ENCODE data around the gene DDB1. TPM values are rescaled to one million over a fixed set of nuclear protein-coding genes. Genes with fewer than 3 reads are reported as not detected.

Gene DDB1
- total and polyA plus RNA-seq, 3 experiments from 2014 or later, result 120 to 307 (median 302) TPM

DNA sequence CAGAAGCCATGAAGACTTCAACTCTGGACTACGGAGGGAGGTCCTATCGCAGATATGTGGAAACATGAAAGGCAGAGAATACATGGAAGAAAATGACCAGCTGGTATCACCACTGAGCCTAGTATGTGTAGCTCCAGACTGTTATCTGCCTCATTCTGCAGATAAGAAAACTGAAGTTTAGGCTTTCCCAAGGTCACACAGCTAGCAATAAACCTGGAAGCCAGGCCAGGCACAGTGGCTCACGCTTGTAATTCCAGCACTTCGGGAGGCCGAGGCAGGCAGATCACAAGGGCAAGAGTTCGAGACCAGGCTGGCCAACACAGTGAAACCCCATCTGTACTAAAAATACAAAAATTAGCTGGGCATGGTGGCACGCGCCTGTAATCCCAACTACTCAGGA lies 22.2 kb downstream of the DDB1 start:
- H3K27ac Mint-ChIP-seq, result peak overlapping the region in 1 of 8 donors; percentile 61
- H3K36me3 ChIP-seq (ENCODE audit: insufficient read depth, low read length), result peaks cover 76% of the 10 kb centered on the region
- no peak overlapping the region for H3K4me3 ChIP-seq (ENCODE audit: low read length)
- H3K27ac ChIP-seq (ENCODE audit: low read depth, low read length), result no peak overlapping the region
- H3K36me3 Mint-ChIP-seq, result peaks cover 3 to 22% (median 8%) of the 10 kb centered on the region in 3 donors
- ChIA-PET CTCF (no interaction called here), POLR2A (no interaction called here)
- H3K4me1 Mint-ChIP-seq, result peaks cover 0 to 1% (median 0%) of the 10 kb centered on the region in 3 donors
- H3K4me1 ChIP-seq (ENCODE audit: insufficient read depth, low read length), result no peaks in the 10 kb centered on the region
- H3K9me3 ChIP-seq (ENCODE audit: low read length), result no peaks in the 10 kb centered on the region
- no peaks in the 10 kb centered on the region for H3K9me3 Mint-ChIP-seq
- no peak overlapping the region for H3K4me3 Mint-ChIP-seq
- no peaks in the 10 kb centered on the region for H3K27me3 ChIP-seq (ENCODE audit: insufficient read depth, low read length, poor library complexity, severe bottlenecking)
- H3K27me3 Mint-ChIP-seq, result no peaks in the 10 kb centered on the region
- no peak for DNase-seq

DNA sequence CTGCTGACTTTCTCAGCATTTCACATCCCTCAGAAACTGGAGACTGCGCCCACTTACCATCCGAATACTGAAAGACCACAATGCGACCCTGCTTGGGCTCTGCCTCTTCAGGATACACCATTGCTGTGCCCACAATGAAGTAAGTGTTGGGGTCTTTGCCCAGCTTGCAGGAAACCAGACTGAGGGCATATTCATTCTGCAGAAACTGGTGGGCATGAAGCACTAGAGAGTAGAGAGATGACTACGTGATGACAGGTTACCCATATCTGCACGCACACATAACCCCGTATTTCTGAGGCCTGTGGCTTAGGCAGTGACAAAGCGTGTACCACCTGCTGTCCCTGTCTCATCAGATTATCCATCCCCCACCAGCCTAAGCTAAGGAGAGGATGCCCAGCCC lies 23.2 kb downstream of the DDB1 start:
- H3K27ac ChIP-seq (ENCODE audit: low read depth, low read length), result no peak overlapping the region
- Mint-ChIP-seq H3K27me3 (no peaks in the 10 kb centered on the region), H3K9me3 (no peaks in the 10 kb centered on the region), H3K4me1 (peaks cover 0 to 1% (median 0%) of the 10 kb centered on the region in 3 donors), H3K27ac (peak overlapping the region in 2 of 8 donors; percentile 21 to 61), H3K4me3 (no peak overlapping the region), H3K36me3 (peaks cover 0 to 24% (median 10%) of the 10 kb centered on the region in 3 donors)
- no peak overlapping the region for H3K4me3 ChIP-seq (ENCODE audit: low read length)
- H3K36me3 ChIP-seq (ENCODE audit: insufficient read depth, low read length), result peaks cover 76% of the 10 kb centered on the region
- CTCF ChIA-PET, result interaction anchor here (1.4 kb wide), 1 partner anchor 26 kb away, joined by 6 read pairs; no protein-coding TSS in a partner anchor
- H3K4me1 ChIP-seq (ENCODE audit: insufficient read depth, low read length), result no peaks in the 10 kb centered on the region
- DNase-seq, result no peak
- no peaks in the 10 kb centered on the region for H3K9me3 ChIP-seq (ENCODE audit: low read length)
- POLR2A ChIA-PET, result interaction anchor here (0.5 to 0.6 kb wide), 2 partner anchors 13 to 131 kb away, joined by 3 to 4 read pairs; no protein-coding TSS in a partner anchor
- H3K27me3 ChIP-seq (ENCODE audit: insufficient read depth, low read length, poor library complexity, severe bottlenecking), result no peaks in the 10 kb centered on the region

DNA sequence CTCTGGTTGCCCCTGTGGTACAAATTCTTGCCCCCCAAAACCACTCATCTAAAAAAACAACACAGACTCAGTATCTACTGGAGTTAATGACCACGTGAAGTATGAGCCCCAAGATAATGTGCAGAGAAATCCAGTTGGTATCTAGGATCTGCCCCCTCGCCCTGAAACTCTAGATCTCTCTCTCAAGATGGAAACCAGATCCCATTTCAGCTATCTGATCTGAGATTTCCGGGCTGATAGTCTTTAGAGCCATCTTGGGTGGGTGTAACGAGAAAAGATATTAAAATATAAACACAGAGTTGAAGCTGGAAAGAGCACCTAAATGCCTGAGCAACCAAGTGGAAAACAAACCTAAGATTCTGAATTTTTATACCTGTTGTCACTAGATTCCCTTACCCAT lies 23.8 kb downstream of the DDB1 start:
- Mint-ChIP-seq H3K4me3 (no peak overlapping the region), H3K4me1 (peaks cover 0 to 1% (median 0%) of the 10 kb centered on the region in 3 donors), H3K27ac (no peak overlapping the region), H3K27me3 (no peaks in the 10 kb centered on the region), H3K36me3 (peaks cover 0 to 26% (median 14%) of the 10 kb centered on the region in 3 donors), H3K9me3 (no peaks in the 10 kb centered on the region)
- Histone ChIP-seq H3K4me3 (ENCODE audit: low read length) (no peak overlapping the region), H3K9me3 (ENCODE audit: low read length) (no peaks in the 10 kb centered on the region), H3K4me1 (ENCODE audit: insufficient read depth, low read length) (no peaks in the 10 kb centered on the region), H3K36me3 (ENCODE audit: insufficient read depth, low read length) (peaks cover 71% of the 10 kb centered on the region), H3K27ac (ENCODE audit: low read depth, low read length) (no peak overlapping the region), H3K27me3 (ENCODE audit: insufficient read depth, low read length, poor library complexity, severe bottlenecking) (no peaks in the 10 kb centered on the region)
- DNase-seq, result no peak
- ChIA-PET CTCF (interaction anchor here (1.4 kb wide), 1 partner anchor 27 kb away, joined by 6 read pairs; no protein-coding TSS in a partner anchor), POLR2A (interaction anchor here (0.5 kb wide), 1 partner anchor 12 kb away, joined by 4 read pairs; no protein-coding TSS in a partner anchor)

DNA sequence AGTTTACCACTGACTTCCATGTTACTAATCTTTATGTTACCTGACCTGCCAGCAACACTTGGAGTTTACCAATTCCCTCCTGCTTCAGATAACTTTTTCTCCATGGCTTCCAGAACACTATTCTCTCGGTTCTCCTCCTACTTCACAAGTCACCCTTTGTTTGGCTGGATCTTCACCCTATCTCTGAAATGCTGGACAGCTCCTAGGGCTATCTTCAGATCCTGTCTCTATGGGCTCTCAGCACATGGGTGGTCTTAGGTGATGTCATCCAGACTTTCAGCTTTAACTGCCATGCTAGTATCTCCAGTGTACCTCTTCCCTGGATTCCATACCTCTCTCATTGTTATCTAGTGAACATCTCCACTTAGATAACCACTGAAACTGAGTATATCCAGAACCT lies 25.6 kb downstream of the DDB1 start:
- H3K27me3 ChIP-seq (ENCODE audit: insufficient read depth, low read length, poor library complexity, severe bottlenecking), result no peaks in the 10 kb centered on the region
- ChIA-PET POLR2A (no interaction called here), CTCF (interaction anchor here (1.8 kb wide), 1 partner anchor 78 kb away, joined by 7 read pairs; no protein-coding TSS in a partner anchor)
- Mint-ChIP-seq H3K9me3 (no peaks in the 10 kb centered on the region), H3K27me3 (no peaks in the 10 kb centered on the region), H3K4me1 (no peaks in the 10 kb centered on the region), H3K36me3 (peaks cover 0 to 31% (median 24%) of the 10 kb centered on the region in 3 donors), H3K27ac (no peak overlapping the region), H3K4me3 (no peak overlapping the region)
- no peak for DNase-seq
- H3K36me3 ChIP-seq (ENCODE audit: insufficient read depth, low read length), result peaks cover 70% of the 10 kb centered on the region
- H3K4me1 ChIP-seq (ENCODE audit: insufficient read depth, low read length), result no peaks in the 10 kb centered on the region
- no peak overlapping the region for H3K4me3 ChIP-seq (ENCODE audit: low read length)
- H3K27ac ChIP-seq (ENCODE audit: low read depth, low read length), result no peak overlapping the region
- no peaks in the 10 kb centered on the region for H3K9me3 ChIP-seq (ENCODE audit: low read length)

DNA sequence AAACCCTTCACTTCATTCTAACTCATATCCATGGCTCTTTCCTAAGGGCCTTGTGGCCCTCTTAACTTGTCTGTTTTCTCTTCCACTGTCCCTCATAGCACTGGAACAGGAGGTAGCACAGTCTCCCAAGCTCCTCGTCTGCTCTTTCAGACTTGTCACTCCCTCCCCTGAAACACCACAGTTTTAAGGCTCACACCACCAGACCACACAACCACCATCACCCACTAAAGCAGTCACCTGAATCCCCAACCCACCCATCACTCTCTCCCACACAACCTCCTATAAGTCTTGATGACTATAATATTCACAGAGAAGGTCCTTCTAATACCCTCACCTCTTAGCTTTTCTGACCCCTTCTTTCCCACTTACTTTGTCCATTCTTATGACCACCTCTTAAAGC lies 26.7 kb downstream of the DDB1 start:
- no peak overlapping the region for H3K27ac Mint-ChIP-seq
- no peak overlapping the region for H3K4me3 ChIP-seq (ENCODE audit: low read length)
- CTCF ChIA-PET, result interaction anchor here (1.8 kb wide), 1 partner anchor 79 kb away, joined by 7 read pairs; no protein-coding TSS in a partner anchor

DNA sequence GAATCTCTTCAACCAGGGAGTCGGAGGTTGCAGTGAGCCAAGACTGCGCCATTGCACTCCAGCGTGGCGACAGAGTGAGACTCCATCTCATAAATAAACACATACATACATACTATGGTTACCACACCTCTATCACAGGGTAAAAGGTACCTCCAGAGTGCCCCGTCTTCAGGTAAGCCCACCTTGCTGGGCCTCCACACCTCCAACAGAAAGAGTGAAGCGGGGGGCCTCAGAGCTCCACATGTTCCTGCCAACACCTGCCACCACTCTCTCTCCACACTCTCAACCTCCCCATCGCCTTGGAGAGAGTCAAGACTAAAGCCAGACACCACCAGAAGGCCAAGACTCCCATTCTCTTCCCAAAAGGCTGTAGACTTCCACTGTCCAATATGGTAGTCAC lies 27.5 kb downstream of the DDB1 start:
- no peak overlapping the region for H3K27ac Mint-ChIP-seq
- H3K36me3 Mint-ChIP-seq, result peaks cover 7 to 50% (median 29%) of the 10 kb centered on the region in 3 donors
- Histone ChIP-seq H3K36me3 (ENCODE audit: insufficient read depth, low read length) (peaks cover 72% of the 10 kb centered on the region), H3K9me3 (ENCODE audit: low read length) (no peaks in the 10 kb centered on the region), H3K4me3 (ENCODE audit: low read length) (no peak overlapping the region), H3K4me1 (ENCODE audit: insufficient read depth, low read length) (no peaks in the 10 kb centered on the region), H3K27ac (ENCODE audit: low read depth, low read length) (no peak overlapping the region), H3K27me3 (ENCODE audit: insufficient read depth, low read length, poor library complexity, severe bottlenecking) (no peaks in the 10 kb centered on the region)
- no peak overlapping the region for H3K4me3 Mint-ChIP-seq
- no peaks in the 10 kb centered on the region for H3K27me3 Mint-ChIP-seq
- DNase-seq, result no peak
- H3K9me3 Mint-ChIP-seq, result no peaks in the 10 kb centered on the region
- peaks cover 0 to 5% (median 0%) of the 10 kb centered on the region in 3 donors for H3K4me1 Mint-ChIP-seq
- ChIA-PET CTCF (no interaction called here), POLR2A (interaction anchor here (0.6 kb wide), 1 partner anchor 12 kb away, joined by 5 read pairs; no protein-coding TSS in a partner anchor)

More for the DNA sequence above, 26.7 kb downstream of the DDB1 start:
- POLR2A ChIA-PET, result interaction anchor here (0.5 kb wide), 1 partner anchor 18 kb away, joined by 6 read pairs; no protein-coding TSS in a partner anchor
- no peaks in the 10 kb centered on the region for H3K4me1 ChIP-seq (ENCODE audit: insufficient read depth, low read length)
- Mint-ChIP-seq H3K9me3 (no peaks in the 10 kb centered on the region), H3K4me1 (no peaks in the 10 kb centered on the region), H3K27me3 (no peaks in the 10 kb centered on the region), H3K36me3 (peaks cover 7 to 42% (median 26%) of the 10 kb centered on the region in 3 donors), H3K4me3 (no peak overlapping the region)
- H3K27ac ChIP-seq (ENCODE audit: low read depth, low read length), result no peak overlapping the region
- H3K27me3 ChIP-seq (ENCODE audit: insufficient read depth, low read length, poor library complexity, severe bottlenecking), result no peaks in the 10 kb centered on the region
- no peak for DNase-seq
- H3K36me3 ChIP-seq (ENCODE audit: insufficient read depth, low read length), result peaks cover 71% of the 10 kb centered on the region
- no peaks in the 10 kb centered on the region for H3K9me3 ChIP-seq (ENCODE audit: low read length)

DNA sequence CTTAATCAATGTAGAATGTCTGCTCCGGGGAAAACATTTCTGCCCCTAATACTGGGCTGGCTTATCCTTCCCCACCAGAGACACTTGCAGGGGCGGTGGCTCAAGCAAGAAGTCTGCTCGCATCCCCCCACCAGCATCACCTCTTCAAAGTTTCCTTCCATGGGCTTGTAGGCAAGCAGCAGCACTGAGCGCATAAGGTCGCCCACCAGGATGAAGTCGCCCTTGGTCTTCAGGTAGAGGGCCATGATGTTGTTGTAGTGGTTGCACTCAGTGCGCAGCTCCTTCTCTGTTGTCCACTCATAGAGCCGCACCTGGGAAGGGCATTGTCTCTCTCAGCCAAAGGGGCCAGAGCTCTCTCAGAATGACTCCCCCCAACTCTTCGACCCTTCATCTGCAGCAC lies 29.2 kb downstream of the DDB1 start:
- no peak overlapping the region for H3K27ac Mint-ChIP-seq
- peaks cover 5 to 21% (median 11%) of the 10 kb centered on the region in 3 donors for H3K4me1 Mint-ChIP-seq
- ChIA-PET CTCF (no interaction called here), POLR2A (no interaction called here)
- no peaks in the 10 kb centered on the region for H3K9me3 ChIP-seq (ENCODE audit: low read length)
- DNase-seq, result no peak
- peaks cover 2% of the 10 kb centered on the region for H3K4me1 ChIP-seq (ENCODE audit: insufficient read depth, low read length)
- H3K4me3 ChIP-seq (ENCODE audit: low read length), result no peak overlapping the region
- H3K36me3 Mint-ChIP-seq, result peaks cover 7 to 65% (median 28%) of the 10 kb centered on the region in 3 donors
- no peaks in the 10 kb centered on the region for H3K27me3 Mint-ChIP-seq
- H3K36me3 ChIP-seq (ENCODE audit: insufficient read depth, low read length), result peaks cover 63% of the 10 kb centered on the region
- no peaks in the 10 kb centered on the region for H3K9me3 Mint-ChIP-seq
- no peaks in the 10 kb centered on the region for H3K27me3 ChIP-seq (ENCODE audit: insufficient read depth, low read length, poor library complexity, severe bottlenecking)
- no peak overlapping the region for H3K27ac ChIP-seq (ENCODE audit: low read depth, low read length)
- H3K4me3 Mint-ChIP-seq, result no peak overlapping the region

DNA sequence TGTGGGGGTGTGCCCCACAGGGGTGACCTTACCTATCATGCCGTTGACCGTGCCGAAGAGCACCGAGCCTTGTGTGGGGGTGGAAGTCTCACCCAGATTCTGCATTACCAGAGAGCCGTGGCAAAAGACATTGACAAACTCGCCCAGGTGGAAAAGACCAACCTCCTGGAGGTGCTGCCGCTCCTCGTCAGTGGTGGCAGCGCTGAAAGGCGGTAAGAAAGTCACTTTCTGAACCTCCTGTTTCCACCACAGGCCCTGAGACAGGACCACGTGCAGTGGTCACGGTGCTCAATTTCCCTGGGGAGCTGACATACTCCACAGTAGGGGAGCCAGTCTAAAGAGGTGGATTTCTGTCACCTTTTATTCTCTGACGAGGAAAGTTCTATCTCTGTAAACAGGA lies 30.4 kb downstream of the DDB1 start:
- H3K4me1 Mint-ChIP-seq, result peaks cover 14 to 32% (median 23%) of the 10 kb centered on the region in 3 donors
- no peak overlapping the region for H3K27ac ChIP-seq (ENCODE audit: low read depth, low read length)
- H3K9me3 ChIP-seq (ENCODE audit: low read length), result no peaks in the 10 kb centered on the region
- no peaks in the 10 kb centered on the region for H3K27me3 Mint-ChIP-seq
- DNase-seq, result no peak
- no peak overlapping the region for H3K27ac Mint-ChIP-seq
- H3K4me1 ChIP-seq (ENCODE audit: insufficient read depth, low read length), result peaks cover 7% of the 10 kb centered on the region
- no peak overlapping the region for H3K4me3 ChIP-seq (ENCODE audit: low read length)
- ChIA-PET POLR2A (no interaction called here), CTCF (no interaction called here)
- H3K4me3 Mint-ChIP-seq, result no peak overlapping the region
- H3K27me3 ChIP-seq (ENCODE audit: insufficient read depth, low read length, poor library complexity, severe bottlenecking), result no peaks in the 10 kb centered on the region
- no peaks in the 10 kb centered on the region for H3K9me3 Mint-ChIP-seq
- H3K36me3 Mint-ChIP-seq, result peaks cover 9 to 73% (median 28%) of the 10 kb centered on the region in 3 donors
- peaks cover 51% of the 10 kb centered on the region for H3K36me3 ChIP-seq (ENCODE audit: insufficient read depth, low read length)
